NCI-H82 treated with DMSO at 0.1 percent for 48 hours (cell line): ENCODE results near the gene HPCAL1.

ENCODE experiments used
- DNase-seq: peaks from one replicate; lab custom pipeline; 2025; ENCODE audit not compliant: unreplicated experiment; lab: John Stamatoyannopoulos, UW

Gene HPCAL1

DNA sequence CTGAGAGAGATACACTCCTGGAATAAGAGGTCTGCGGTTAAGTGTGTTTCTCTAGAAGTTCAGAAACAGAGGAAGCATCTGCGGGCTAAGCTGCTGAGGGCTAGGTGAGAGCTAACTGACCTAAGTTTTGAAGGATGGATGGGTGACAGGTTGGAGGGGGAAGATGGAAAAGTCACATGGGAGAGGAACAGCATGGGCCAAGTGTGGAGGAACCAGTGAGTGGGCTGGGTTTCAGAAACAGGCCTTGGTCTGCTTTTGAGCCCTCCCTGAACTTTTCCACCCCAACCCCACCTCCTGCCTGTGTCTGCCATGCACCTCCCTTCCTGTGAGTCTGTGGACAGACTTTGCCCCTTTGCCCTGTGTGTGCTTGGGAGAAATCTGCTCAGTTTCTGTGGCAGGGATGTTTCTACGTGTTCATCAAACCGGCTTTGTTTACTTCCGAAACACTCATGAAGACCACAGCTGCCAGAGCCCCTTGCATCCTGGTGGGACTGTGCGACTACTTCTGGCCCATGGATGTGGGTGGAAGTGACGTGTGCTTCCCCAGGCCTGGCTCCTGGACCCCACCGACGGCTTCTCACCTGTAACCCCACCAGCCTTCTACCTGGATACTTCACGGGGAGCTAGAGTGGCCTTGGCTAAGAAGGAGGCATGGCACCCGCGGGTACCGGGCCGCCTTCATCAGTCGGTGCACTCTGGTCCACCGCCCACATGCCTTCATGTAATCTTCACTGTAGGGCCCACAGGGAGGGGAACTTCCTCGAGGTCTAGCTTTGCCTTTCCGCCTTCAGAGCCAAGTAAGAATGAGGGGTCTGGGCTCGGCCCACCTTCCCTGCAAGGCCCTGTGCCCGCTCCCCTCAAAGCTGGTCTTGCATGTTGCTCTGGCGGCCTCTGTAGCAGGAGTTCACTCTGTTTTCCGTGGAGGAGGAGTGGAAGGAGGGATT, 1.4 kb upstream of the HPCAL1 start:
- DNase-seq: no peak

DNA sequence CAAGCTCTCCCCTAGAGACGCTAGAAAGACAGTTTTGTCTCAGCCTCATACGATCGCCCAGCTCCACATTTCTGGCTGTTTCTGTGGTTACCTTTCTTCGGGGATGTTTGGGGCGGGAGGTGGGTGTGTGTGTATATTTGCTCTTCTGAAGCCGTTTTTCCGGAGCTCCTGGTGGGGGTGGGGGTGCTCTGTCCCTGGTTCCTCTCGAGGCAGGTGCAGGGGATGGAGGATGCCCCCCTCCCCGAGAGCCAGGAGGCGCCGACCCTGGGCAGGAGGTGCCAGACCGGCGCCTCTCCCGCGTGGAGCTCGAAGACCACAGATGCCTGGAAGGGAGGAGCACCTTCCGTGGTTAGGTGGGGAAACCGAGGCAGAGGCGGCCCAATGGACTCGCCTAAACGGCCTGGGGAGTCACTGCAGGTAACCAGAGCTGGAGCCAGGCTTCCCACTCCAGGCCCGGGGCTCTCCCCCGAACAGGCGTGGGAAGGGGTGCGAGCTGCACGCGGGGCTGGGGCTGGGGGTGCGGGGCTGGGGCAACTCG, 694 bp upstream of the HPCAL1 start:
- DNase-seq: no peak

DNA sequence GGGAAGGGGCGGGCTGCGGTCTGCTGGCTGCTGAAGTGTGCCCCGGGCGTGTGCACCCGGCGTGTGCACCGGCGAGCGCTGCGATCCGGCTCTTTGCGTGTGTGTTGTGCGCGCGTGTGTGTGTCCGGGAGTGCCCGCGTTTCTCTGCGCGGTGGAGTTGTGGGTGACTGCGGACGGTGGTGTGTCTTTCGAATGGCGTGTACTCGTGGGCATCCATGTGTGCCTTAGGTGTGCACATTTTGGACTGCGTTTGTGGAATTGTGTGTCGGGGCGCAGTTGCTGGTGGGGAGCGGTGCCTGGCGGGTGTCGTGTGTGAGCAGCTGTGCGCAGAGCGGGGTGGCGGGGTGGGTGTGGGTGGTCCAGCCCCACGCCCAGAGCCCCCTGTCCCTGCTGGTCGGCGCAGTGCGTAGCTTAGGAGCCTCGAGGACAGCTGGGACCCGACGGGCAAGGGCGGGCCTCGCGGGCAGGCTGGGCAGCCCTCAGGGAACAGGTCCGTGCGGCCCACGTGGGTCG, 533 bp downstream of the HPCAL1 start:
- DNase-seq: no peak

DNA sequence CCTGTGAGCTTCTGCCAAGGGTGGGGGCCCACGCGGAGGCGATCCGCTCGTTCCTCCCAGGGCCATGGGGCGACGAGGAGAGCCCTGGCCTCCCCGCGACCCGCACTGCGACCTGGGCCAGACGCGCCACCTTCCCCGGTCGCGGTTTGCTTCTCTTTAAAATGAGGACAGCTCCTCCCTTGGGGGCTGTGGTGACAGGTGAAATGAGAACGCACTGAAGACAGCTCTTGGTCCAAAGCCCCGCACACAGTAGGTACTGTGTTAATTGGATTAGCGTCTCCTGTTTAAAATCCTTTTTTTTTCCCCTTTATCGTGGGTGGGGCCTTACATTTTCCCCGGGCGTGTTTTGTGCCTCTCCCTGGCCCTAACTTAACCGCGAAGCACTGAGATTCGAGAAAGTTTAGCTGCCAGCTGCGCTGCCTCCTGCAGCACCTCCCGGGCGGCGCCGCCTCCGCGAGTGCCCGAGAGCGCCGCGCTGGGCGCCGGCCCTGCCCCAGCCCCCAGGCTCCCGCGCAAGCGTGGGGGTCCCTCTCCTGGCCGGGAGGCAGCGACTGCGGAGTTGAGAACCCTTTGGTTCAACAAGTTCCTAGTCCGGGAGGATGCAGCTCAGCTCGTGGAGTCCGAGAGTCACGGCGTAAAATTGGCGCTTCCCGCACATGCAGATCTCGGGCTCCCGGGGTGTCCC, 1.1 kb downstream of the HPCAL1 start:
- DNase-seq: no peak

DNA sequence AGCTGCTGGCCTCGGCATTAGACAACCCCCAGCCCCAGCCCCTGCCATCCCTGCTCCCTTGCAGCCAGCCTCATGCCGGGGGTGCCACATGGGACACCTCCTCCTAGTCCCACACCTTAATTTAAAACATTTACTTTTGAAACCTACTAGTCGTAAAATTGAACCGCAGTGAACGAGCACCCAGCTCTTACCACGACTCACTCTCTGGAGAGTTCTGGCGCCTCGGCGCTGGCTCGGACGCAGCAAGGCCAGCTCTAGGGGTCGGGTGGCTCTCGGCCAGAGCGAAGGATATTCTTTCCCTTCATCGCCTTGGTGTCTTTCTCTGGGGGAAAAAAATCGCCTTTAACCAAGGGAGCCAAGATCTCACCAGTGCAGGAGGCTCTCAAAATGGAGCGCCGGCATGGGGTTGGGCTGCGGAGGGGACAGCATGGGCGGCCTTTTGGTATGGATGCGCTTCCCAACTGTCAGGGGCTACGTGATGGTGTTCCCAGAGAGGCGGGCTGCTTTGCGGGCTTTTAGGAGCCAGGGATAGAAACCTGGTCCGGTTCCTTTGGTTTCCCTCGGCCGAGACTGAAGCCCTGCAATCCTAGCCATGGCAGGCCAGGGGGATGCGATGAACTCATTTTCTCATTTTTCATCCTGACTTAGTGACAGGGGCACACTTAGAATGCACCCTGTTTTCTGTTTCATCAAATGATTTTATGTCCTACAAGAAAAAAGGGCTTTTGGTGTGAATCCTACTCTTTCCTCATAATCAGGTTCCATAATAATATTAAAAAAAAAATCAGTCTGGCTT, 2.0 kb downstream of the HPCAL1 start:
- DNase-seq: no peak

DNA sequence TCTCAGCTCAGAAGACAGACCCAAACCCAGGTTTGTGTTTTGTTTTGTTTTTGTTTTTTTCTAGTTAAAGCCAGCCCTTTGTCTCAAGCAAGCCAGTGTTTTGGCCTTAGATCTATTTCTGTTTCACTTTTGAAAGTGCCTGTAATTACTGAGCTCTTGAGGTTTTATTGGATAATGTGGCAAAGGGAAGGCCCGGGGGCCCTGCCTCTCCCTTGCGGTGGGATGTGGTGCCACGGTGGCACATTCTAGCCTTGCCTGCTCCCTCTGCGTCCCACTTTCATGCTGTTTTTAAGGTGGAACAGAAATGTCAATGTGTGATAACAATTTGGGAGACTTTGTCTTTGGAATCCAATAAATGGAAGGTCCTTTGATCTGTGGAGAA, 2.5 kb downstream of the HPCAL1 start:
- no peak for DNase-seq

DNA sequence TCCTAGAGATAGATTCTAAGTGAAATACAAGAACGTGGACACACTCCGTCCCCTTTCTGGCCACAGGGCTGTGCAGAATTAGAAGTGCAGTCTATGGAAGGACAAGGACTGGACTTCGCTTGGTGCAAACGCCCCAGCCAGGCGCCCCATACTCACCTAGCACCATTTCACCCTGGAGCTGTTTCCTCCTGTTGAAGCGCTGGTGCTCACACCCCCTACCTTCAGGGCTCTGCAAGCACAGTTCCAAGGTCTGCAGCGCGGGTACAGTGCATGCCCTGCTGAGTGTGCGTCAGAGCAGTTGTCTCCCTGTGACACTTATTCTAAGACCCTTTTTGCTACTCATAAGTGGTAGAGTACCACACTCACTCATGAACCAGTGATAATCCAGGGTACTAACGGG, 3.0 kb downstream of the HPCAL1 start:
- no peak for DNase-seq

DNA sequence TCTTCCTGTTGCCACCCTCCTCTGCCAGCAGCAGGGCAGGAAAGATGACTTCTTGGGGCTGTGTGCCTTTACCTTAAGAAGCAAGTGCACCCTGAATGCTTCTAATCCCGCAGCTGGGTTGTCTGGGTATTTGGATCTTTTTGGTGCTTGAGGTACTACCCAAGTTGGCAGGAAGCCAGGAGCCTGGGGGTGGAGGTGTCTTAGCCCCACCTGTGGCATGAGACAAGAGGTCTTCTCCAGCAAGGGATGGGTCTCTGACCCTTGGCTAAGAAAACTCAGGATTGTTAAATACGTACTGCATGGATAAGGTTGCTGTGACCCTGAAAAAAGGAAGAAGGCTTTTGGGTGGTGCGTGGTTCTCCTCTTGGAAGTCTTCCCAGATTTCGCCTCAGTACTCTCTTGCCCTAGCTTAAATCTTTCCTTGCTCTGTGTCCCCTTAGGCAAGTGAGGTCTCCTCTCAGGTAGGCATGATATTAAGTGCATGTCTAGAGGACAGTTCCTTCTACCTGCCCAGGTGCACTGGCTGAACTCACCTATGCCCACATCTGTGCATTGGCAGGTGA, 4.3 kb downstream of the HPCAL1 start:
- DNase-seq: no peak

DNA sequence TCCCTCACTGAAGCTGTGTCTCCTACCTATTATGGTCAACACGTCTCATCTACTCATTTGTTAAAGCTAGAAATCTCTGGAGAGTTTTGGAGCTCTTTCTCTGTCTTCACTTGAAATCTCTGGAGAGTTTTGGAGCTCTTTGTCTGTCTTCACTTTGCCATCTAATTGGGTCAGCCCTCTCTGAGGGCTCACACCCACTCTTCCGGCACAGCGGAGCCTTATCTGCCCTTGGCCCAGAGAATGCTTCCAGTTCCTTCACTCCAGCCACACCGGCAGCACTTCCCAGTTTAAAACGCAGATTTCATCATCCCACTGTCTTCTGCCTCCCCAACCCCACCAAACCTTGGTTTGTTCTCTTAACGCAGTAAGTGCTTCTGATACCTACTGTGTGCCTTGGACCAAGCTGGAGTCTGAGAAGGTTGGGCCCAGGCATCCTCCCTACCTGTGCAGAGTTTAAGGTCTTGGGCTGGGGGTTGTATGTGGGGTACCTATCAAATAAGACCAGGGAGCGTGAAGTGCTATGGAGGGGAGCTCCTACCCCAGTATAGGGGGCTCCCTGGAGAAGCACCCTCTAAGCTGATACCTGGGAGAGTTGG, 5.0 kb downstream of the HPCAL1 start:
- DNase-seq: no peak

DNA sequence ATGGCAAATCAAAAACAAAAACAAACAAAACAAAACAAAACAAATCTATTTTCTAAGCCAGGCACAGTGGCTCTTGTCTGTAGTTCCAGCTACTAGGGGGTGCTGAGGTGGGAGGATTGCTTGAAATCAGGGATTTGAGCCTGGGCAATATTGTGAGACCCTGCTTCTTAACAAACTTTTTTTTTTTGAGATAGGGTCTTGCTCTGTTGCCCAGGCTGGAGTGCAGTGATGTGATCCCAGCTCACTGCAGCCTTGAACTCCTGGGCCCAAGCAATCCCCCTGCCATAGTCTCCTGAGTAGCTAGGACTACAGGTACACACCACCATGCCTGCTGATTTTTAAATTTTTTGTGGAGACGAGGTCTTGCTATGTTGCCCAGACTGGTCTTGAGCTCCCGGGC, 6.2 kb downstream of the HPCAL1 start:
- no peak for DNase-seq

DNA sequence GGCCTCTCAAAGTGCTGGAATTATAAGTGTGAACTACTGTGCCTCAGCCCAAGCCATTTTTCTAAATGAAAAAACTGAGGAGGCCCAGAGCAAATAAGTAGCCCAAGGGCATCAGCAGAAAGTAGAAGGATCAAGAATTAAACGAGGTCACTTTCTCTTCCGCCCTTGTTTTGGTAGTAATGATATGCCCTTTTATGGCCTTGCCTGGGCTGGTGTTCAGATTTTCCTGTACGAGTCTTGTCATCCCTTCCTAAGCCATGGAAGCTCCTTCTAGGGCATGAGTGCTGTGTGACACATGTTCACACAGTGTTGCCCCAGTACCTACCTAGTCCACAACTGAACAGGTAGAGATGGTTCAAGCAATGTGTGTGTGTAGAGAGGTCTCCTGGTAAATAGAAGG, 6.6 kb downstream of the HPCAL1 start:
- no peak for DNase-seq

DNA sequence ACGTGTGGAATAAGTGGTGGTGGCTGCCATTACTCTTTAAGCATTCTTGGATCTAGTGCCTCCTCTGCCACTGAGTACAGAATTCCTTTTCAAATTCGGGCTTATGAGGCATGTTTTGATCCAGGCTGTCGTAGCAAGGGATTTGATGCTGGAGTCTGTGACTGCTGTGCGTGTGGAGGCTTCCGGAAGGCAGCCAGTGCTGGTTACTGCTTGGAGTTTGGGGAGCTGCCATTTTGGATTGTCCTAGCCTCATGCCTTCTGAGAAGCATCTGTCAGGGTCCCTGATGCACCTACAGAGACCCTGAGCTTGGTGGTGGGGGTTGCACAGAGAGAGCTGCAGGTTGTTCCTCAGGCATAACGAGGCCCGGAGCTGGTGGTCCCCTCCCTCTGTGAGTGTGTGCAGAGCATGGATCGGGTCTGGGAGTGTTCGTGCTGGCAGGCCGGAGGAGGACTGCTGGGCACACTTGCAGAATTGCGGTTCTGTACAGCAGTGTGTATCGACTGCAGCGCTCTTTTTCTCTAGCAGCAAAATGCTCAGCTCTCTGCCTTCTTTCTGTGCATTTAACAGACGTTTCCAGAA, 7.7 kb downstream of the HPCAL1 start:
- DNase-seq: no peak

DNA sequence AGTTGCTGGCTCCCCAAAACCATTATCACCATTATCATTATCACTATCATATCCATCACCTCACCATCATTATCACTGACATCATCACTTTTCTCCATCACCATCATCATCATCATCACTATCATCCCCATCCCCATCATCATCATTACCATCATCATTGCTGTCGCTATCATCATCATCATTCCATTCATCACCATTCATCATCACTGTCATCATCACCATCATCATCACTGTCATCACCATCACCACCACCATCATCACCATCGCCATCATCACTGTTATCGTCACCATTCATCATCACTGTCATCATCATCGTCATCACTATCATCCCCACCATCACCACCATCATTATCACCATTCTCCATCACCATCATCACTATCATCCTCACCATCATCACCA, 9.0 kb downstream of the HPCAL1 start:
- DNase-seq: no peak

DNA sequence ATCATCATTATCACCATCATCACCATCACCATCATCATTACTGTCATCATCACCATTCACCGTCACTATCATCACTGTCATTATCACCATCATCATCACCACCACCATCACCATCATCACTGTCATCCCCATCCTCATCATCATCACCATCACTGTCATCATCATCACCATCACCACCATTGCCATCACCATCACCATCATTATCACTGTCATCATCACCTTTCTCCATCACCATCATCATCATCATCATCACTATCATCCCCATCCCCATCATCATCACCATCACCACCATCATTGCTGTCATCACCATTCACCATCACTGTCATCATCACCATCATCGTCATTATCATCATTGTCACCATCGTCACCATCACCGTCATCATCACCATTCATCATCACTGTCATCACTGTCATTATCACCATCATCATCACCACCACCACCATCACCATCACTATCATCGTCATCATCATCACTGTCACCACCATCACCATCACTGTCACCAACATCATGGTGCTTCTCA, 9.8 kb downstream of the HPCAL1 start:
- DNase-seq: no peak

DNA sequence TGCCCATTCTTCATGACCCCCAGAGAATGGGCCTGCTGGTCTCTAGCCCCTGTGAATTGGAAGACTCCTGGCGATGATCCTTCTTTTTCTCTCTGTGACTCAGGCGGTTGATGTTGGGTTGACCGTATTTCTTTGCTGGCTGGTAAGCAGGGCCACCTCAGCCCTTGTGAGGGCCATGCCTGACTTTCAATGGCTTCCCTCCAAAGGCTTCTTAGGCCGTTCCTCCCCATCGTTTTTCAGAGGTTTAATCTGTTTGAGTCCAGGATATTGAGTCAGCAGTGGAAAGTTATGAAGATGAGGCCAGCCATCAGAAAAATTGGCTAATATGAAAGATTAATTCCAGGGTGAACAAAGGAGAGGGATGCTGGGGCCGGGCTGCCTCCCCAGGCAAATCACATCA, 13.6 kb downstream of the HPCAL1 start:
- DNase-seq: no peak

DNA sequence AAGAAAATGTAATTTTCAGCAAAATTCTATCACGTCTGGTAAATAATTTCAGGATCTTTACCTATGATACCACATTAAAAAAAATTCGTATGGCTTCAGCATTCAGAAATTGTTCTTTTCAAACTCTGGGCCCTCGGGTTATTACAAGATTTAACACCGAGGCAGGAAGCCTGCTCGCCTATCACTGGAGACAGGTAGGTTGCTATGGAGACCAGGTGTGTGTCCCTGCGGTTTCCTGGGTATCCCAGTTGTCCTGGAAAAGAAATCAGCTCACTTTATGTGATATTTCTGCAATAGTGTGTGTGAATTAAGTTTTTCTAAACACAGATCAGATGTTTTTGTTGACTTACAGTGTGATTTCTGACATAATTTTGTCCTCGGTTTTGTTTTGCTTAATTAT, 14.2 kb downstream of the HPCAL1 start:
- no peak for DNase-seq

DNA sequence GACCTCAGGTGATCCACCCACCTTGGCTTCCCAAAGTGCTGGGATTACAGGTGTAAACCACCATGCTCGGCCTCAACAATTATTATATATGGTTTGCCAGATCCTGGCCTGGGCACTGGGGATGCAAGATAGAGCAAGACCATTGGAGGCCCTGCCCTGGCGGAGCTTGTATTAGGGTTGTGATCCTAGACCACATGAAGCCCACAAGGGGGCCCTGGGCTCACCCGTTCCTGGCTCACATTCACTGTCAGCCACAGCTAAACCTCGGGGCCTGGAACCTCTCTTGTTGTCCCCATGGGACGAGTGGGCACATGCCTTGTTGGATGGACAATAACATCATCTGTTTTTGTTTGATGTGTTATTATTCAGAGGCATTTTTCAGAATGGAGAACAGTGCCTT, 14.9 kb downstream of the HPCAL1 start:
- no peak for DNase-seq

DNA sequence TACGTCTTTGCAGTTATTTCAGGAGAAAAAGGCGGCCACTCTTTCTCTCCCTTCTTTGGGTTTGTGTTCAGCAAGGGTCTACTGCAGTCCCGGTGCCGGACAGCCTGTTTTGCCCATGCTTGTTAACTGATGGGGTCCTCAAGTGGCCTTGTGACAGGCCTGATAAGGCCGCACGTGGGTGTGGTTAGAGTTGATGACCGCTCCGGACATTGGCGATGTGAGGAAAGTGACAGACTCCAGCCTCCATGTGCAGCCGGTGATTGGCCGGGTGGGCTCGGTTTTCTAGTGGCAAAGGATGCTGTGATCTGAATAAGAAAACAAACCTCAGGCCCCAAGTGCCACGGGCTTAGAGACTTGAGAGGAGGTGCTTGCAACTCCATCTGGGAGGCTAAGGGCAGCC, 15.6 kb downstream of the HPCAL1 start:
- DNase-seq: no peak

DNA sequence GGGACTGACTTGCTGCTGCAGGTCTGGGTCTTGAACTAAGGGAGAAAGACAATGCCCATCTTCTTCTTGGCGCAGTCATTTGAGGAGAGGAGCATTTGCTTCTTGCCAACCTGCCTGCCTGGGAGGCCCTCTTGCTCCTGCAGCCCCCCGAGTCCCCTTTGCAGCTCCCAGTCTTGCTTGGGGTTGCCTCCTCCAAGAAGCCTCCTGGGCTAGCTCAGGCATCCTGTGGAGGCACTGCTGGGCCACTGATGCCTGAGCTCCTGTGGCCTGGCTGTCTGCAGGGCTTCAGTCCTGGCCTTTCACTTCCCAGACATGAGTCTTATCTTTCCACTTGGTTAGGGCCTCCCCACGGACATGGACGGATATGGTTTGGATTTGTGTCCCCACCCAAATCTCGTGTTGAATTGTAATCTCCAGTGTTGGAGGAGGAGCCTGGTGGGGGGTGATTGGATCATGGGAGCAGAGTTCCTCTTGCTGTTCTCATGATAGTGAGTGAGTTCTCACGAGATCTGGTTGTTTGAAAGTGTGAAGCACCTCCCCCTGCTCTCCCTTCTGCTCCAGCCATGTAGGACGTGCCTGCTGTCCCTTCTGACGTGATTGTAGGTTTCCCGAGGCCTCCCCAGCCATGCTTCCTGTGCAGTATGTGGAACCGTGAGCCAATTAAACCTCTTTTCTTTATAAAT, 17.3 kb downstream of the HPCAL1 start:
- no peak for DNase-seq
